Loucy (cell line): ENCODE data around the gene ACTL6B.

Experiments used
- H2AFZ ChIP-seq: fragments of 200-600 bp; sonication (generic); 2 replicates; pipeline ENCODE4 v1.6.0; 2016; ENCODE audit warnings: antibody characterized with exemption, mild to moderate bottlenecking, low read length, moderate library complexity
- H3F3A ChIP-seq: fragments of 200-600 bp; 2 replicates; pipeline ENCODE4 v1.6.0; 2016; ENCODE audit warnings: antibody characterized with exemption, low read depth, mild to moderate bottlenecking
- H3K27me3 ChIP-seq: fragments of 200-600 bp; sonication (generic); 2 replicates; pipeline ENCODE4 v1.6.1; 2014; ENCODE audit warnings: low read length, mild to moderate bottlenecking; ENCODE audit not compliant: insufficient read depth, poor library complexity, severe bottlenecking
- H3K36me3 ChIP-seq: fragments of 200-600 bp; sonication (generic); 2 replicates; pipeline ENCODE4 v1.6.1; 2016; ENCODE audit warnings: low read length; ENCODE audit not compliant: insufficient read depth
- H3K4me1 ChIP-seq: fragments of 200-600 bp; sonication (generic); 2 replicates; pipeline ENCODE4 v1.5.1; 2014; ENCODE audit warnings: low read length, mild to moderate bottlenecking; ENCODE audit not compliant: insufficient read depth, poor library complexity, severe bottlenecking
- H3K4me2 ChIP-seq: fragments of 200-600 bp; sonication (generic); 2 replicates; pipeline ENCODE4 v1.6.0; 2014; ENCODE audit warnings: antibody characterized with exemption, low read length, low read depth, mild to moderate bottlenecking; ENCODE audit not compliant: poor library complexity, severe bottlenecking
- H3K4me3 ChIP-seq: fragments of 200-600 bp; sonication (generic); 2 replicates; pipeline ENCODE4 v1.5.1; 2014; ENCODE audit warnings: low read length, mild to moderate bottlenecking, mixed read lengths; ENCODE audit not compliant: poor library complexity, severe bottlenecking
- H3K79me2 ChIP-seq: fragments of 200-600 bp; sonication (generic); 2 replicates; pipeline ENCODE4 v1.6.1; 2014; ENCODE audit warnings: low read length; ENCODE audit not compliant: insufficient read depth
- H3K9ac ChIP-seq: fragments of 200-600 bp; sonication (generic); 2 replicates; pipeline ENCODE4 v1.6.0; 2014; ENCODE audit warnings: mild to moderate bottlenecking, low read depth, low read length, moderate library complexity; ENCODE audit not compliant: poor library complexity, severe bottlenecking
- H3K9me2 ChIP-seq: fragments of 200-600 bp; sonication (generic); replicated peaks from 2 replicates; pipeline ENCODE4 v1.6.1; 2016; ENCODE audit warnings: low read depth, low read length, mixed read lengths
- H3K9me3 ChIP-seq: fragments of 200-600 bp; sonication (generic); 2 replicates; pipeline ENCODE4 v1.6.1; 2014; ENCODE audit warnings: mild to moderate bottlenecking, antibody characterized with exemption, low read length, low read depth; ENCODE audit not compliant: insufficient read depth
- H4K20me1 ChIP-seq: fragments of 200-600 bp; sonication (generic); 2 replicates; pipeline ENCODE4 v1.6.0; 2014; ENCODE audit warnings: antibody characterized with exemption, low read length, mild to moderate bottlenecking; ENCODE audit not compliant: insufficient read depth, poor library complexity, severe bottlenecking
- EZH2phosphoT487 ChIP-seq: fragments of 200-600 bp; IDR thresholded peaks from 2 replicates; pipeline ENCODE4 v1.6.1; 2018; ENCODE audit warnings: antibody characterized with exemption, mild to moderate bottlenecking, moderate library complexity, borderline replicate concordance
- TF ChIP-seq, protein P1 (sequence below): fragments of 200-600 bp; sonication (generic); conservative IDR thresholded peaks from 2 replicates; pipeline ENCODE4 v1.5.1; 2014; ENCODE audit warnings: mild to moderate bottlenecking, antibody characterized with exemption, low read length

Gene ACTL6B

DNA sequence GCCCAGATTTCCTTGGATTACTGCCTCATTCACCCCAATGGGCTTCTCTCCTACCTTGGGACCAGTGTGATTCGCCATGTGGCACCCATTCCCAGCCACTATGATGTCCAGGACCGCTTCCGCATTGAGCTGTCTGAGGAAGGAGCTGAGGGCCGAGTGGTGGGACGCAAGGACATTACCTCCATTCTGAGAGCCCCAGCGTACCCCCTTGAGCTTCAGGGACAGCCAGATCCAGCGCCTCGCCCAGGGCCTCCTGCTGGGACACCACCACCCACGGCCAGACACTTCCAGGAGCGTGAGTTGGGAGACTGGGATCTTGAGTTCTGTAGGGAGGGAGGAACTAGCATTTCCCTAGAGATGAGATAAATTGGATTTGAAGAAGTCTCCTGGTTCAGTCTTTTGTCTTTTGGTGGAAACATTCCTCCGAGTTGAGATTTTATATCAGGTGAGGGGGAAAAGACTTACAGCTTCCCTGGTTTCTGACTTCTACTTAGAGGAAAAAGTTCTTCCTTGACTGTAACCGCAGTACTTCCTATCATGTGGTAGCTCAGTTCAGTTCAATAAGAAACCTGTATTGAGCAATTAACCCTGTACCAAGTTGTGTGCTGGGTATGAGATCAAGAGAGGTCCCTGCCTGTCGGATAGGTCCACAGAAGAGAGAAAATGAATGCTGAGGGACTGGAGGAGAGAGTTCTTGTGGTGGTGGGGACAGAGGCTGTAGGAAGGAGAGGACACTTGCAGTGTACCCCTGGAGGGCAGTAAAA lies 42.7 kb downstream of the ACTL6B start:
- H2AFZ ChIP-seq: no peak overlapping the region
- H3K9ac ChIP-seq: peak overlapping the region; percentile 65
- no peak for TF ChIP-seq EZH2phosphoT487
- TF ChIP-seq, protein P1, sequence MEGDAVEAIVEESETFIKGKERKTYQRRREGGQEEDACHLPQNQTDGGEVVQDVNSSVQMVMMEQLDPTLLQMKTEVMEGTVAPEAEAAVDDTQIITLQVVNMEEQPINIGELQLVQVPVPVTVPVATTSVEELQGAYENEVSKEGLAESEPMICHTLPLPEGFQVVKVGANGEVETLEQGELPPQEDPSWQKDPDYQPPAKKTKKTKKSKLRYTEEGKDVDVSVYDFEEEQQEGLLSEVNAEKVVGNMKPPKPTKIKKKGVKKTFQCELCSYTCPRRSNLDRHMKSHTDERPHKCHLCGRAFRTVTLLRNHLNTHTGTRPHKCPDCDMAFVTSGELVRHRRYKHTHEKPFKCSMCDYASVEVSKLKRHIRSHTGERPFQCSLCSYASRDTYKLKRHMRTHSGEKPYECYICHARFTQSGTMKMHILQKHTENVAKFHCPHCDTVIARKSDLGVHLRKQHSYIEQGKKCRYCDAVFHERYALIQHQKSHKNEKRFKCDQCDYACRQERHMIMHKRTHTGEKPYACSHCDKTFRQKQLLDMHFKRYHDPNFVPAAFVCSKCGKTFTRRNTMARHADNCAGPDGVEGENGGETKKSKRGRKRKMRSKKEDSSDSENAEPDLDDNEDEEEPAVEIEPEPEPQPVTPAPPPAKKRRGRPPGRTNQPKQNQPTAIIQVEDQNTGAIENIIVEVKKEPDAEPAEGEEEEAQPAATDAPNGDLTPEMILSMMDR: no peak
- 0 out of 2 replicates have a peak, but pooled peaks cover 4% of the 10 kb centered on the region for H3F3A ChIP-seq
- H3K36me3 ChIP-seq: no peaks in the 10 kb centered on the region
- peak overlapping the region; percentile 71 for H3K4me3 ChIP-seq
- no peaks in the 10 kb centered on the region for H4K20me1 ChIP-seq
- no peaks in the 10 kb centered on the region for H3K27me3 ChIP-seq
- no peaks in the 10 kb centered on the region for H3K9me2 ChIP-seq
- H3K9me3 ChIP-seq: no peaks in the 10 kb centered on the region
- H3K4me2 ChIP-seq: peak overlapping the region; percentile 98
- peaks cover 19% of the 10 kb centered on the region for H3K4me1 ChIP-seq
- H3K79me2 ChIP-seq: no peaks in the 10 kb centered on the region

DNA sequence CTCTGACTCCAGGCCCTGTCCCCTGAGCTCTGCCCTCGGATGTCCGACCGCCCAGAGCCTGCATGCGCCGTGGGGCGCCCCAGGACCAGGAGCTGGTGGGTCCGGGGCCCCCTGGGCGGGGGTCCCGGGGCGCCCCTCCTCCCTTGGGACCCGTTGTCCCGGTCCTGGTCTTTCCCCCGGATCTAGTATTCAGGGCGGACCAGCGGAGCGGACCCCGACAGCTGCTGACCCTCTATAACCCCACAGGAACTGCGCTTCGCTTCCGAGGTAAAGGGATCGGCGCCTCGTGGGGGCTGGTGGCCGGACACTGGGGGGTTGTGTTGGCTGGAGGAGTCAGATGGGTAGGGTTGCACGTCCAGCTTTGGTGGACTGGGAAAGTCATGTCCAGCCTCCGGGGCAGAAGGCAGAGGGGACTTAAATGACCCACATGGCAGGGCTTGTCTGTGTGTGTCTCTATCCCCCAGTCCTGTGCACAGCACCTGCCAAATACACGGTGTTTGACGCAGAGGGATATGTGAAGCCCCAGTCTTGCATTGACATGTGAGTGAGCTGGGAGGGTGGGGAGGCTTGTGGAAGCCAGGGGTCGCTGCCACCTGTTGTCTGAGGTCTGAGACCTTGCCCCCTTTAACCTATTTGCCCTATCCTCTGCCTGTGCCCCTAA lies 43.4 kb downstream of the ACTL6B start:
- H2AFZ ChIP-seq: peak overlapping the region; percentile 29; the same call in 1 of the 2 replicates
- 0 out of 2 replicates have a peak, but pooled peaks cover 4% of the 10 kb centered on the region for H3F3A ChIP-seq
- no peaks in the 10 kb centered on the region for H3K36me3 ChIP-seq
- peaks cover 19% of the 10 kb centered on the region for H3K4me1 ChIP-seq
- H3K4me3 ChIP-seq: peak overlapping the region; percentile 71
- peak overlapping the region; percentile 98 for H3K4me2 ChIP-seq
- H3K79me2 ChIP-seq: no peaks in the 10 kb centered on the region
- no peaks in the 10 kb centered on the region for H4K20me1 ChIP-seq
- no peaks in the 10 kb centered on the region for H3K9me3 ChIP-seq
- H3K9me2 ChIP-seq: no peaks in the 10 kb centered on the region
- H3K27me3 ChIP-seq: no peaks in the 10 kb centered on the region
- peak overlapping the region; percentile 65 for H3K9ac ChIP-seq
- no peak for TF ChIP-seq EZH2phosphoT487
- TF ChIP-seq, protein P1: peak; percentile 59

DNA sequence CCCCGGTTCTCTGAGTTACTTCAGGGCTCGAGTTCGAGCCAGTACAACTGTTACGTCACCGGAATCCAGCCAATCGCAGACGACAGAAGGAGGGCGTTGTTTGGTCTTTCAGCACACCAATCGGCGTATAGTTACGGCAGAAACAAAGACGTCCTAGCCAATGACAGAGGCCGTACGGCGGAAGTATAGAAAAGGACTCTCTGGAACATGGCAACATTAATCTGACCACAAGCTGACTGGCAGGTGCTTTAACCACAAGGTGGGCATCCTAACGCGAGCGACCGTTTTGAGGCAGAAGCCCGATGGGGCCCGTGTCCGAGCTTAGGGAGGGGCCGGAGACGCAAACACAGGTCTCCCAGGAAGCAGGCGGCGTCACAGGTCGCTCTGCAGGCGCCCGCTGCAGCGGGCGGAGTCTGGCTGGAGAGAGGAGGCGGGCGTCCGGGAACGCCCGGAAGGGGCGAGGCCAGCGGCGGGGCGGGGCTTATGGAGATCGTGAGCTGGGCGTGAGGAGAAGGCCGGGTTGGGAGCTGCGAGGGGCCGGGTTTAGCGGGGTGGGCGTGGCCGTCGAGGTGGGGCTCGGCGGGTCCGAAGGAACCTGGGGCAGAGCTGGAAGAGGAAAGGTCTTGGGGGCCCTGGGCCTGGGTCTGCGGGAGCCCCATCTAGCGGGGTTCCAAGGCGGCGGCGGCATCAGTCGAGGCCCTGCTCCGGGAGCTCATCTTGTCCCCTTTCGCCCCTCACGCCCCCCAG lies 44.1 kb downstream of the ACTL6B start, which contains the start of gene MOSPD3:
MOSPD3 (plus strand) TSS at position 558 of the 747 bp plus-strand sequence. CDS start 252 bp downstream, outside the sequence.
- Histone ChIP-seq H3K79me2 (no peaks in the 10 kb centered on the region), H3K4me1 (peaks cover 19% of the 10 kb centered on the region), H4K20me1 (no peaks in the 10 kb centered on the region), H3K36me3 (no peaks in the 10 kb centered on the region), H2AFZ (peak within 1 kb of the TSS; percentile 77), H3K4me3 (peak within 1 kb of the TSS; percentile 71), H3K9me2 (no peaks in the 10 kb centered on the region), H3K4me2 (peak within 1 kb of the TSS; percentile 98), H3F3A (0 out of 2 replicates have a peak, but pooled peaks cover 4% of the 10 kb centered on the region), H3K27me3 (no peaks in the 10 kb centered on the region), H3K9ac (peak within 1 kb of the TSS; percentile 65), H3K9me3 (no peaks in the 10 kb centered on the region)
- no peak for TF ChIP-seq EZH2phosphoT487
- TF ChIP-seq, protein P1: no peak
